ENCODE results near the gene GSG1L. TPM values are rescaled to one million over a fixed set of nuclear protein-coding genes. Genes with fewer than 3 reads are reported as not detected.

The GSG1L gene
- total and polyA plus RNA-seq, 2 of the 13 experiments (the other 11 are each of a cell fraction or from before 2014, with no cell fraction given): not detected

DNA sequence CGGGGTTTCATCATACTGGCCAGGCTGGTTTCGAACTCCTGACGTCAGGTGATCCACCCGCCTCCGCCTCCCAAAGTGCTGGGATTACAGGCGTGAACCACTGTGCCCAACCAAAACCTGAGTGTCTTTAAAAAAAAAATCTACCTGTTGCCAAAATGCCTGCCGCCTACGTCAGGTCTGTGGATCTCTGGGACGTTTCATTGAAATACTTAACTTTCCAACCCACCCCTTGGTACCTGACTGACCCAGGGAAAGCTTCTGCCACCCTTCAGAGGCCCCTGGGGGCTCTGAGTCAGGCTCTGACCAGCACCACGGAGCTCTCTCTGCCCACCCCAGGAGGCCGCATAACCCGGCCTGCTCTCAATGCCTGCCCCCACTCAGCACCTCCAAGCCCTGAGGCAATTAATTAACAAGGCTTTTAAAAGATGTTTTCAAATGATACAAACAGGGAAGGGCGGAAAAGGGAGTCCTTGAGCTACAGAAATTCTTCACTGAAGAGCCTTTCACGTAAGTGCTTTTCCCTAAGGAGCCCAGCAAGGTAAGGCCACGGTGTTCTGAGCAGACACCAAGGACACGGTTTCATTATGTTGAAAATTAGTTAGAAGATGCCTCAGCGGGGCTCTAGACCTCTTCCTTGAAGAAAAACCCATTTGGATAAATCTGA is 29.3 kb upstream of the GSG1L start (continued):
- TF ChIP-seq, protein P1, sequence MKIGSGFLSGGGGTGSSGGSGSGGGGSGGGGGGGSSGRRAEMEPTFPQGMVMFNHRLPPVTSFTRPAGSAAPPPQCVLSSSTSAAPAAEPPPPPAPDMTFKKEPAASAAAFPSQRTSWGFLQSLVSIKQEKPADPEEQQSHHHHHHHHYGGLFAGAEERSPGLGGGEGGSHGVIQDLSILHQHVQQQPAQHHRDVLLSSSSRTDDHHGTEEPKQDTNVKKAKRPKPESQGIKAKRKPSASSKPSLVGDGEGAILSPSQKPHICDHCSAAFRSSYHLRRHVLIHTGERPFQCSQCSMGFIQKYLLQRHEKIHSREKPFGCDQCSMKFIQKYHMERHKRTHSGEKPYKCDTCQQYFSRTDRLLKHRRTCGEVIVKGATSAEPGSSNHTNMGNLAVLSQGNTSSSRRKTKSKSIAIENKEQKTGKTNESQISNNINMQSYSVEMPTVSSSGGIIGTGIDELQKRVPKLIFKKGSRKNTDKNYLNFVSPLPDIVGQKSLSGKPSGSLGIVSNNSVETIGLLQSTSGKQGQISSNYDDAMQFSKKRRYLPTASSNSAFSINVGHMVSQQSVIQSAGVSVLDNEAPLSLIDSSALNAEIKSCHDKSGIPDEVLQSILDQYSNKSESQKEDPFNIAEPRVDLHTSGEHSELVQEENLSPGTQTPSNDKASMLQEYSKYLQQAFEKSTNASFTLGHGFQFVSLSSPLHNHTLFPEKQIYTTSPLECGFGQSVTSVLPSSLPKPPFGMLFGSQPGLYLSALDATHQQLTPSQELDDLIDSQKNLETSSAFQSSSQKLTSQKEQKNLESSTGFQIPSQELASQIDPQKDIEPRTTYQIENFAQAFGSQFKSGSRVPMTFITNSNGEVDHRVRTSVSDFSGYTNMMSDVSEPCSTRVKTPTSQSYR (CRISPR knock-in tag; IDR thresholded peaks at IDR 0.05; ENCODE audit: borderline replicate concordance): no peak
- TF ChIP-seq, protein P2, sequence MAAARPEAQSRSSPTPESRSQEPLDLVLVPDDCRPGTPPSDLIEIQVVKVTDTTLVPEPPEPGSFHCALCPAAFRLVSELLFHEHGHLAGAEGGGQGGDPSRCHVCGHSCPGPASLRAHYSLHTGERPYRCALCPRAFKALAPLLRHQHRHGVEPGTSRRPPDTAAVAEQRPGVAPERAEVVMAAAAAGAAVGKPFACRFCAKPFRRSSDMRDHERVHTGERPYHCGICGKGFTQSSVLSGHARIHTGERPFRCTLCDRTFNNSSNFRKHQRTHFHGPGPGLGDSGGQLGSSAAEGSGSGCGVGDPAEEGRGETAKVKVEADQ (CRISPR knock-in tag; IDR thresholded peaks at IDR 0.05; ENCODE audit: borderline replicate concordance): no peak
- TF ChIP-seq, protein P3, sequence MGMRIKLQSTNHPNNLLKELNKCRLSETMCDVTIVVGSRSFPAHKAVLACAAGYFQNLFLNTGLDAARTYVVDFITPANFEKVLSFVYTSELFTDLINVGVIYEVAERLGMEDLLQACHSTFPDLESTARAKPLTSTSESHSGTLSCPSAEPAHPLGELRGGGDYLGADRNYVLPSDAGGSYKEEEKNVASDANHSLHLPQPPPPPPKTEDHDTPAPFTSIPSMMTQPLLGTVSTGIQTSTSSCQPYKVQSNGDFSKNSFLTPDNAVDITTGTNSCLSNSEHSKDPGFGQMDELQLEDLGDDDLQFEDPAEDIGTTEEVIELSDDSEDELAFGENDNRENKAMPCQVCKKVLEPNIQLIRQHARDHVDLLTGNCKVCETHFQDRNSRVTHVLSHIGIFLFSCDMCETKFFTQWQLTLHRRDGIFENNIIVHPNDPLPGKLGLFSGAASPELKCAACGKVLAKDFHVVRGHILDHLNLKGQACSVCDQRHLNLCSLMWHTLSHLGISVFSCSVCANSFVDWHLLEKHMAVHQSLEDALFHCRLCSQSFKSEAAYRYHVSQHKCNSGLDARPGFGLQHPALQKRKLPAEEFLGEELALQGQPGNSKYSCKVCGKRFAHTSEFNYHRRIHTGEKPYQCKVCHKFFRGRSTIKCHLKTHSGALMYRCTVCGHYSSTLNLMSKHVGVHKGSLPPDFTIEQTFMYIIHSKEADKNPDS (CRISPR knock-in tag; IDR thresholded peaks at IDR 0.05): no peak
- no peak for TF ChIP-seq PHF20 (CRISPR knock-in tag; IDR thresholded peaks at IDR 0.05)
- no peak for TF ChIP-seq HDAC1 (CRISPR knock-in tag; IDR thresholded peaks at IDR 0.05)

DNA sequence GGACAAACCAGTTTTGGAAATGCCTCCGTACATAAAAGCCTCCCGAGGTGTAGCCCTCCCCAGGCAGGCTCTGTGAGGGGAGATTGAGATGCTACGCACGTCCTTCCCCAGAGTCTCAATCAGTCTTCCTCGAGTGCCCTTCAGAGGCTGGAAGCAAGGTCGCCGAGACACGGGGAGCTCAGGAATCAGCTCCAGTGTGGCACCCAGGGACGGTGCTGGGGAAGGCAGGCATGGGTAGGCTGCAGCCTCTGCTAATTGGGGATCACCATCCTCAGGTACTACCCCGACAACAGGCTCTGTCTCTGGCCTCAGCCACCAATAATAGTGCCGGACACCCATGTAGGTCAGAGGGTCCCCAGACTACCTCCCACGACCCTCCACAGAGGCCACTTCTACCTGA is 28.1 kb upstream of the GSG1L start:
- intact Hi-C loops (cut with micrococcal nuclease; ENCODE audit: unreplicated experiment): no loop called here
- BruUV-seq (replicated peaks): no TSS peak
- TF ChIP-seq ZNF160 (CRISPR knock-in tag; IDR thresholded peaks at IDR 0.05) (no peak), REXO4 (CRISPR knock-in tag; IDR thresholded peaks at IDR 0.05; ENCODE audit: borderline replicate concordance) (no peak), JDP2 (CRISPR knock-in tag; IDR thresholded peaks at IDR 0.05; ENCODE audit: borderline replicate concordance) (no peak), ZNF350 (CRISPR knock-in tag; IDR thresholded peaks at IDR 0.05; ENCODE audit: borderline replicate concordance, low read depth) (no peak), CHCHD3 (CRISPR knock-in tag; IDR thresholded peaks at IDR 0.05) (no peak), ZNF317 (CRISPR knock-in tag; IDR thresholded peaks at IDR 0.05) (no peak)
- TF ChIP-seq, protein P4, sequence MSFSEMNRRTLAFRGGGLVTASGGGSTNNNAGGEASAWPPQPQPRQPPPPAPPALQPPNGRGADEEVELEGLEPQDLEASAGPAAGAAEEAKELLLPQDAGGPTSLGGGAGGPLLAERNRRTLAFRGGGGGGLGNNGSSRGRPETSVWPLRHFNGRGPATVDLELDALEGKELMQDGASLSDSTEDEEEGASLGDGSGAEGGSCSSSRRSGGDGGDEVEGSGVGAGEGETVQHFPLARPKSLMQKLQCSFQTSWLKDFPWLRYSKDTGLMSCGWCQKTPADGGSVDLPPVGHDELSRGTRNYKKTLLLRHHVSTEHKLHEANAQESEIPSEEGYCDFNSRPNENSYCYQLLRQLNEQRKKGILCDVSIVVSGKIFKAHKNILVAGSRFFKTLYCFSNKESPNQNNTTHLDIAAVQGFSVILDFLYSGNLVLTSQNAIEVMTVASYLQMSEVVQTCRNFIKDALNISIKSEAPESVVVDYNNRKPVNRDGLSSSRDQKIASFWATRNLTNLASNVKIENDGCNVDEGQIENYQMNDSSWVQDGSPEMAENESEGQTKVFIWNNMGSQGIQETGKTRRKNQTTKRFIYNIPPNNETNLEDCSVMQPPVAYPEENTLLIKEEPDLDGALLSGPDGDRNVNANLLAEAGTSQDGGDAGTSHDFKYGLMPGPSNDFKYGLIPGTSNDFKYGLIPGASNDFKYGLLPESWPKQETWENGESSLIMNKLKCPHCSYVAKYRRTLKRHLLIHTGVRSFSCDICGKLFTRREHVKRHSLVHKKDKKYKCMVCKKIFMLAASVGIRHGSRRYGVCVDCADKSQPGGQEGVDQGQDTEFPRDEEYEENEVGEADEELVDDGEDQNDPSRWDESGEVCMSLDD (CRISPR knock-in tag; IDR thresholded peaks at IDR 0.05; ENCODE audit: borderline replicate concordance): no peak

More for the DNA sequence above, 28.1 kb upstream of the GSG1L start:
- Histone ChIP-seq H3K9me3 (ENCODE audit: low read length) (no peaks in the 10 kb centered on the region), H3K4me2 (ENCODE audit: low read depth, low read length) (no peak overlapping the region), H4K20me1 (ENCODE audit: insufficient read depth, low read length) (no peaks in the 10 kb centered on the region), H3K9ac (ENCODE audit: insufficient read depth, low read depth, low read length) (no peak overlapping the region), H2AFZ (ENCODE audit: low read length) (no peak overlapping the region), H3K79me2 (ENCODE audit: insufficient read depth, low read length) (no peaks in the 10 kb centered on the region), H3K27me3 (ENCODE audit: control insufficient read depth in 1 of 2, insufficient read depth in 2 of 2, low read length in 2 of 2) (no peaks in the 10 kb centered on the region), H3K36me3 (replicated peaks in 1 of 2; ENCODE audit: control insufficient read depth in 1 of 2, insufficient read depth in 2 of 2, low read length in 2 of 2) (peaks cover 0 to under 1% of the 10 kb centered on the region in 2 experiments; a peak in 1 of 5 replicates), H3K27ac (ENCODE audit: extremely low read length, insufficient read depth, low read length) (no peak overlapping the region), H3K4me3 (replicated peaks in 1 of 3; ENCODE audit: insufficient read depth in 1 of 3, low read depth in 2 of 3, low read length in 3 of 3) (no peak overlapping the region), H3K4me1 (ENCODE audit: insufficient read depth, low read length) (peaks cover 16% of the 10 kb centered on the region)
- in situ Hi-C loops (cut with HindIII; ENCODE audit: extremely low pct_ligation_motif_present, low pct_unique_long_range_greater_than_20kb): no loop called here
- DNase-seq (ENCODE audit: low spot score): no peak
- 89% methylated on average over 6 of the region's 12 CpGs for WGBS (ENCODE audit: low lambda C conversion rate)
- CTCF ChIA-PET (ENCODE audit: low intra/inter-chr PET ratio, low total read pairs): no interaction called here
- ATAC-seq: no peak; the same call in 2 of the 3 replicates
- POLR2A ChIA-PET: no interaction called here
- no peak for FAIRE-seq

Data from HepG2 (cell line).